HG02610 (cell line): ENCODE measurements around the gene FHIT.
A peak's percentile ranks its signal among the peaks of the same experiment; 100 is the strongest.

Source experiments
- ATAC-seq: cut with Tn5 transposase; IDR thresholded peaks from one replicate; pipeline ENCODE4 v1.9.1; 2021; ENCODE audit warnings: mild to moderate bottlenecking, moderate library complexity; ENCODE audit not compliant: unreplicated experiment

Gene FHIT

DNA sequence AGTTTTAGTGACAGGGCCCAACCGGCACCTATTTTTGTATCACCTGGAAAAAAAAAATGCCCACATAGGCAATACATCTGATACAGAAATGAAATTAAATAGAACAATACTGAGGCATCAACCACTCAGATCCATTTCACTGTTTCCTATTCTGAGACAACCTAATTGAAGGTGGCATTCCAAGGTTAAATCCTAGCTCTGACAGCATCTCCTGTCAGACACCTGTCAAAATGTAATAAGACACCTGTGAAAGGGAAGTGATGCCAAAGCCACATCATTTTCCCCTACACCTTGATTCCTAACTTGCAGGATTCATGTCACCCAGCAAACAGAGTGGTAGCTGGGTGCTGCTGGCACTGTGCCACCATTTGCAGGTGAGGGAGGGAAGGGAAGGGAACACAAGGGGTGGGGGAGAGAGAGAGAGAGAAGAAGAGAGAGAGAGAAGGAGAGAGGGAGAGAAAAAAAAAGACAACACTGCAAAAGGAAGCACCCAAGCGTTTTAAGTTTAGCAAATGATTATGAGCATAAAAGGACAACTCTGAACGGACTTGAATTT, 1156.8 kb downstream of the FHIT start:
- ATAC-seq = no peak

DNA sequence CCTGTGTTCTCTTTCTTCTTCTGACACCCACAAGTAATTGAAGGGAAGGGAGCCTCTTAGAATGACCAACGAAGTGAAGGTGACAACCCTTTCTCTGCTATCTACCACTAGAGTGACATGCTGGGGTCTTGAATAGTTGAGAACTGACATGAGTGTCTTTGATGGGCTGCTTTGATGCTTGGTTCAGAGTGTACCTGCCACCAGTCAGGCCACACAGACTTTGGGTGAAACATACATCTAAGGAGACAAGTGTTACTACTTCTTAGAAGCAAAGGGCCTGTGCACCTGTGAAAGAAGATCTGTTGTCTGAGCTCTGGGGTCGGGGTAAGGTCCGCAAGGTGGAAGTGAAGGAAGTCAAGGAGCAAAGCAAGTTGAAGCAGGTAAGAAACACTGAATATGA, 1160.7 kb downstream of the FHIT start:
- no peak for ATAC-seq

DNA sequence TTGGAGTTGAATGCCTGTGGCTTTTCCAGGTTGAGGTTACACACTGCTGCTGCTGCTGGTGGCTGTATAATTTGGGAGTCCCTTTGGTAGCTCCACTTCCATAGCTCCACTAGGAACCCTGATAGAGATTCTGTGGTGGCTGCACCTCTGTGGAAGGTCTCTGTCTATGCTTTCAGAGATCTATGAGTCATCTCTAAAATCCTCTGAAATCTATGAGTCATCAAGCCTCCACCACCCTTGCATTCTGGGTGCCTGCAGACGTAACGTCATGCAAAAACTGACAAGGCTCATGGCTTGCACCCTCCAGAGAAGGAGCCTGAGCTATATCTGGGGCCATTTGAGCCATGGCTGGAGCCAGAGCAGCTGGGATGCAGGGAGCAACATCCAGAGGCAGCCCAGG, 1164.4 kb downstream of the FHIT start:
- peak; percentile 80 for ATAC-seq

DNA sequence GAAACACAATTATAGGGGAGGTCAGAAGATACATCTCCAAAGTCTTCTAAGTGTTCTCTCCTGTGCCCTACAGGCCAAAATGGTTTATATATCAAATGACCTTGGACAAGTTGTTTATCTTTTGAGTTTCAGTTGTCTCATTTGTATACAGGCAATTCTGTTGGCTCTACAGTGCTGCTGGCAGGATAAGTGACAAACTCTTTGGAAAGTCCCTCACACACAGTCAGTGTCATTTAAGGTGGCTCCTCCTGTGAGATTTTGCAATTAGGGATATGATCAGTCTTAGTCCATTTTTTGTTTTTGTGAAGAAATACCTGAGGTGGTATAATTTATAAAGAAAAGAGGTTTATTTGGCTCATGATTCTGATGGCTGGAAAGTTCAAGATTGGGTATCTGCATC, 1165.6 kb downstream of the FHIT start:
- ATAC-seq = no peak

DNA sequence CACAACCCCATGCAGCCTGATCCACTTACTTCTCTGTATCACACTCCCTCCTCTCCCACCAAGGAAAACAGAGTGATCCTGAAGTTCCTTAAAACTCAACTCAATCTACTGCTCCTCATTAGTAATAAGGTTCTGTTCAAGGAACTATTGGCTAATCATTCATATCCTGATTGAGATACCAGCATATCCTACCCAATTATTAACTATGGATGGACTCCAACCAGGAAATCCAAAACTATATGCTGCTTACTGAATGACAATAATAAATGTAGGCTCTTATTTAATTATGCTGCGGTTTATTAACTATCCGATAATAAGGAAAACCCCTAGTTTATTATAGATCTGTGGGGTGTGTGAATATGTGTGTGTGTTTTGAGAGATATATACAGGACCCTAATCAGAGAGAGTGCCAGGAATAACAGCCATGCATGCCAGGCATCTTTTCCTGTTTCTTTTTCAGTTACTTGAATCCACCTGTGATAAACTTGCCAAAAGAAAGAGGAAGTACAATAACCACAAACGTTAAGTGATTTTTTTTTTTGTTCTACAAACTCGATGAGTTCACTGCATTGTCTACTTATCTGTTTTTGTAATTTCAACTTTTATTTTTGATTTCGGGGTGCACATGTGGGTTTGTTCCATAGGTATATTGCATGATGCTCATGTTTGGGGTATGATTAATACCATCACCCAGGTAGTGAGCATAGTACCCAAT, 1169.7 kb downstream of the FHIT start:
- ATAC-seq = no peak

DNA sequence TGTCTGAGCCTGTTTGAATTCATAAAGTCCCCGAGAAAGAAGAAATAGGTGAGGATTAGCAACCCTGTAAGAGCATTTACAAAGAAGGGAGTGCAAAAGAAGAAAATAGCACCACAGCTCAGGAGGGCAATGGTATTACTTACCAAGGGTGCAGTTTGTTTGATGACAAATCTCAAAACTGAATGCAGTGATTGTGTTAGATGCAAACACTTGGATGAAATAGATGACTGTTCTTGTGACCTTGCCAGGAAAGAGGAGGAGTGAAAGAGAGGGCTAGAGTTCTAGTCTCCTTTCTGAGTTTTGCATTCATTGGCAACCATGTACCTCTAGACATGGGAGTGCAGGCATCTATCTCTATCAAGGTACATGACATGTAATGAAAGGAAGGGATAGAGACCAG, 1170.6 kb downstream of the FHIT start:
- ATAC-seq = no peak

DNA sequence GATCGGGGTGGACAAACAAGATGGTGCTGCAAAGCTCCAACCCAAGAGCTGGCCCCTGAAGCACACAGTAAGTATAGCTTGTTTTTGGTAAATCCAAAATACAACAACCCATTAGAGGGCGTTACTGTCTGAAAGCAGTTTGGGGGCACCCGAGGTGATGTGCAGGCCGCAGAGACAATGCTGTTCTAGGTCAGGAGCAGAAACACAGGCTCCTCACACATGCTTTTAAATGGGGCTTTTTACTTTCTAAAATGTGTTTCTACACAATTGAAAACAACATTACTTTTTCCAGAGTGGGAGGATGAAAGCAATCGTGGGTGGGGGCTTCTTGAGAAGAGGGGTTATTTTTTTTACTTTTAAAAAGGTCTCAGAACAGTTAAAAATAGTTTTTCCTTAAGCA, 1172.2 kb downstream of the FHIT start:
- no peak for ATAC-seq

DNA sequence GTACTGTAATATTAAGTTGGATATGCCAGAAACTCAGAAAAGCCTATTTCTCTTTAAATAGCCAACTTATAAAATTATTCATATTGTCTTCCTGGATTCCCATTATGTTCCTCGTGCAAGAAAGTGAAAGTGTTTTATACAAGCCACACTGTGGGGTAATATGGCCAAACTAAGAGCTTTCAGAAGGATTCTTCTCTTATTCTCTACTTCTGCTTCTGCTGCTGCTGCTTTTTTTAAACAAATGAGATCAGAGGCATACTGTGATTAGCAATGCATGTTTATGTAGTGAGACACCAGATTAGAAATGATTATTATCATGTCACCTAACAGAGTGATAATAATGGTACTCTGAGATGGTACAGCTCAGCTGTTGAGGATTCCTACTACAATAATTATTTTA, 1174.9 kb downstream of the FHIT start:
- no peak for ATAC-seq

DNA sequence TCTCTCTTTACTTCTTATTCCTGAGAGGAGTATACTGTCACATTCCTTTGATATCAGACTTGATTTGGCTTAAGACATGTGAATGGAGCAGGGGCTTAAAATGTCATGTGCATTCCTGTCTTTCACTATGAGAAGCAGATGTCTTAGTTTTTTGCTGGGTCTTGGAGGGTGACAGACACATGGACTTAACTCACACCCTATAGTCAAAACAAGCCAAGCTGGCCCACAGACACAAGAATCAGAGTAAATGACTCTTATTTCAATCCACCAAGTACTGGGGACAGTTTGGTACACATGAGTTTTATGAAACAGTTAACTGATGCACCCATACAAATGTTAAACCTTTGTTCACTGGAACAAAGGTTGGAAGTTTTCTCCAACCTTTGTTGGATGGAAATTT, 1177.3 kb downstream of the FHIT start:
- ATAC-seq = no peak

DNA sequence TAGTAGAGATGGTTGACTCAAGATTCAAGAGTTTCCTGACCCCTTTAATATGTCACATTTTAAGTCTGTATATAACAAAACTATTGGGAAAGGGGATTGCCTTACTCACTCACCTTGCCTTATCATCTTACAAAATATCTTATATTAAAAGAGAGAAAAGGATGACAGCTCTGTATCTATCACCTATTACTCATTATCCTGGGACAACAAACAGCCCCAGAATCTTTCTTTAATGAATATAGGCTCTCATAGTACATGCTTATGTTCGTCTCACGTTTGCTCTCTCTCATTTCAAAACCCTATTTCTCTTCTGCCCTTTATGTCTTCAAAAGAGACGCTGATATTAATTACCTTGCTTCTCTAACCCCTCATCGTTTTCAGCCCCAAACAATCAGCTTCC, 1178.0 kb downstream of the FHIT start:
- ATAC-seq = no peak

DNA sequence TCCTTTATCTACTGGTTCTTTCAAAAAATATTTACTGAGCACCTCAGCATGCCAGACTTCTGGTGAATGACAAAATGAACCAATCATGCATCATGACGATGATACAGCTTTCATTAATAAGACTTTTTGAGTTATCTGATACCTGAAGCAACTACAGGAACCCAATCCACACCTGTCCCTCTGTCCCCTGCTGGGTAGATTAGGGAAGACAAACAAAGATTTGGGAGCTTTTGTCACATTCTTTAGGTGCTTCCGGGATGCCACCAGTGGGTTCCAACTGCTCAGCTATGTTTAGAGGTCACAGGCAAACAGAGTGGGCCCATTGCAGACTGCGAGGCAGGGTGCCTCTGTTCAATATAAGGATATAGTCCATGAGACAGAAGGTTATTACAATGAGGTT, 1180.9 kb downstream of the FHIT start:
- no peak for ATAC-seq

DNA sequence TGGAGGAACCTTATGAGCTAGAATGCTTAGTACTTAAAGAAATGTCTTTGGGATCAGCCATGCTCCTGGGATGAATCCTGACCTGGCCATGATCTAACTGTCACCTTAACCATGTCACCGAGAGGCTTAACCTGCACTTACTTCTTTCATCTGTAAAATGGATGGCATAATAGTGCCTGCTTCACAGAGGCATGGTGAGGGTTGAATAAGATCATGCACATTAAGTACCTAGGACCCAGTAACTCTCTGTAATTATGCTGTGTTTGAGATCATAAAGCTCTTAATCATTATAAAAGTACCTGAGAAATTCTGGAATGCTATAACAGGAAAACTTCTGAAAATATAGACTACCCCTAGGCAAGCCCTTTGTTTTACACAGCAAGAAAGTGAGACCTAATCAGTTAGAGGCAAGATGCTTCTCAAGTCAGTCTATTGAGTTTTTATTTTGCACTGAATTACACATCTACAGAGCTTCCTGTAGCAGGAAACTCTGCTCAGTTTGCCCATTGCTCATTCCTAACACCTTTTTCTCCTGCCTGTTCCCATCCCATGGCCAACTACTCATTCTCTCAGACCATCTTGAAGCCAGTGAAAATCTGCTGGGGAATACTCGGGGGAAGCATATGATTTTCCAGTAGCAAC, 1185.9 kb downstream of the FHIT start:
- no peak for ATAC-seq

DNA sequence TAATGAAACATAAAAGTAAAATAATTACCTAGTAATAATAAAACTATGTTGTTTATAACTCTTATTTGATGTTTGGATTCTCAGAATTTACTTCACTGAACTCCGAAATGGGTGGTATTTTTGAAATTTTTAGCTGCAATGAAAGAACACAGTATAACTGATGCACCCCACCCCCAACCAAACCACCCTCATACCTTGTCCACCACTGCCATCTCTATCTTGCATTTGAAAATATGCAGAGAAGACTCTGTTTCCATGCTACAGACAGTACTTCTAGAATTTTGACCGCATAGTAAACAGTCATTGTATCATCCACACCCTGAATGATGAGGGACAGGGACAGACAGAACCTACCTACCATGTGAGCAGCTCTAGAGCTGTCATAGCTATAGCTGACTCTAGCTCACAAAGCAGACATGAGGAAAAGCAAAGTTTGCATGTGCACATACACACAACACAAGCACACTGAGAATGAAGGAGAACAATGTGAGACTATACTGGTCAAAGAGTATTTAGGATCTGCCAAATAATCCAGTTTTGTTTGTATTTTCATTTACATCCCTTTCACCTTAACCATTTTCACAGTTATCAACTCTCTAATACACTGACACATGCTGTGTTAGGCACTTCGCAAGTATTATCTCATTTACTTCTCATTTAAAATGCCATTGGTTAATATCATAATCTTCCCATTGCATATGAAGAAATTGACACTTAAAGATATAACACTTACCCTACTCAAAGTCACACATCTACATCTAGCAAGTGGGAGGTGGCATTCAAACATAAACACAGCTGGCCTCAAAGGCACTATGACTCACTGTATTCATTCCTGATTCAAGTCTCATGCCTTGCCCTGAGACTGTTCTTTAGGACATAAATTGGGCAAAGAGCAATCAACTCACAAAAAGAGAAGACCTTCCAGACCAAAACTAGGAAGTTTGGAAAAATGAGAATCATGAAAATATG, 1186.8 kb downstream of the FHIT start:
- no peak for ATAC-seq

DNA sequence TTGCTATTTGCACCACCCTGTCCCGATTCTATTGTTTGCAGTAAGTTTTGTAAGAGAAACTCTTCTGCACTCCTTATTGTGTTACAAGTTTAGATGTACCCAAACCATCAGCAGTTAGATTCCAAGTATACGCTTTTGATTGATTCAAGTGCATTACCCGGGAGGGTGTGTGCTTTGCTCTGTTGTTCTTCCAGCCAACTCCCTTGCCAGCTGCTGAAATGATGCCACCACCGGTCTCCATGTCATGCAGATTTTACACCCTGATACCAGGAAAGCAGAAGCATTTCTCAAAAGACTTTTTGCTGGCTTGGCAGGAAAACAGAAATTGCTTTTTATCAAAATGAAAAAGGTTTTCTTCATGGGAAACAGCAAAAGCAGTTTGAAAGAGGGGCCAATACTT, 1194.8 kb downstream of the FHIT start:
- no peak for ATAC-seq

DNA sequence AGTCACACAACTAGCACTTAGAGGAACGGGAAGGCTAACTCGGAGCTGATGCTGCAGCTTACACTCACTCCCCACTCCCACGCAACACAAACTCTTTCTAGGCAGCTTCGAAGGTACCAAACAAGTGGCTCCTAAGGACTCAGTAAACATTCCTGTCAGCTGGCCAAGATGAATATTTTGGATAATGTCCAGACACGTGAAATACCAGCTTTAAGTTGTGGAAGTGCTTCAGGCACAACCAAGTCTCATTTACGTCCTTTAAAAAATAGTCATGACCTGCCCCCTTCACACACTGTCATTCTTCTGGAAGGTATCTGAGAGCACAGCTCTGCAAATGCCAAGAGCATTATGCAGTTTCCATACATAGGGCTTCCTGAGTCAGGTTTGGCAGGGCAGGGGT, 1195.5 kb downstream of the FHIT start:
- no peak for ATAC-seq

DNA sequence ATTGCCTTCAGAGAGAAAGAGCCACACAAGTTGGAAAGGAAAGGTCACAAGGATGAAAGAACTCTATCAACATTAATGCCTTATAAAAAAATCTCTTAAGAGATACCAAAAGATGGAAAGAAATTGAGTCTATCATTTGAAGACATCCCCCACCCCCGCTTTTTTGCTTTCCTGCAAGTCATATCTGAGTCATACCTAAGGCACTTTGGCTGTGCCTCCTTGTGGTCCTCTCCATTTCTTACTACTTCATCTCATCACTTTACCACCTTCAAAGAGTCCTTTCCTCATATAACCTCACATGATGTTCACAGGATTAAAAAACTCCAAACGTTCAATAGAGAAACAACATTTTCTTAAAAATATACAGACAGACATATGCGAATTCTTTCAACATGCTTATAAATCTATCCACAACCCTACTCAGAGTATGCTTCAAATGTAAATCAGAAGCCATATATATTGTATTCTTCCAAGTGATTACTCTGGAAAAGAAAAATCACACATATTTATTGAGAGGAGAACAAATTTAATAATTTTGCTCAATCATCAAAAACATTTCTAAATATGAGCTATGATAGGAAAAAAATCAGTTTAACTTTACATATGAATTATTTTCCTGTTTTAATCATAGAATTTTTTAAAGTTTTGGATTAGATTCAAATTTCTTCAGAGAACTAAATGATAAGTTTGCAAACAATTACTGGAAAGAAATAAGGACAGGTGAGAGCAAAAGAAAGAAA, 1197.6 kb downstream of the FHIT start:
- ATAC-seq = no peak

DNA sequence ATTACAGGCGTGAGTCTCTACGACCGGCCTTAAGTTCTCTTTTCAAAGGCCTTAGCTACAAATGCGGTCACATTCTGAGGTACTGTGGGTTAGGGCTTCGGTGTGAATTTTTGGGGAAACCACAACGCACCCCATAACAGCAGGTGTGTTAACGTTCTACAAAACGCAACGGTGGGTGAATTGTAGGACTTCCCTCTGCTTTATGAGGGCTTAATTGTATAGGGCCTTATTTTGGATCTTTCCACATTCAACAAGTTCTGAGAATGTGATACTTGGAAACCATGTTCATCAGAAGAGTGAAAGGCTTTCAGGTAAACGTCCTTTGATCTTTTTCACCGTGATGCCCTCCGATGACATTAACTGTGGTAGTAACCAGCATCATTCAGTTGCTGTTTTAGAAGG, 1202.8 kb downstream of the FHIT start:
- no peak for ATAC-seq

DNA sequence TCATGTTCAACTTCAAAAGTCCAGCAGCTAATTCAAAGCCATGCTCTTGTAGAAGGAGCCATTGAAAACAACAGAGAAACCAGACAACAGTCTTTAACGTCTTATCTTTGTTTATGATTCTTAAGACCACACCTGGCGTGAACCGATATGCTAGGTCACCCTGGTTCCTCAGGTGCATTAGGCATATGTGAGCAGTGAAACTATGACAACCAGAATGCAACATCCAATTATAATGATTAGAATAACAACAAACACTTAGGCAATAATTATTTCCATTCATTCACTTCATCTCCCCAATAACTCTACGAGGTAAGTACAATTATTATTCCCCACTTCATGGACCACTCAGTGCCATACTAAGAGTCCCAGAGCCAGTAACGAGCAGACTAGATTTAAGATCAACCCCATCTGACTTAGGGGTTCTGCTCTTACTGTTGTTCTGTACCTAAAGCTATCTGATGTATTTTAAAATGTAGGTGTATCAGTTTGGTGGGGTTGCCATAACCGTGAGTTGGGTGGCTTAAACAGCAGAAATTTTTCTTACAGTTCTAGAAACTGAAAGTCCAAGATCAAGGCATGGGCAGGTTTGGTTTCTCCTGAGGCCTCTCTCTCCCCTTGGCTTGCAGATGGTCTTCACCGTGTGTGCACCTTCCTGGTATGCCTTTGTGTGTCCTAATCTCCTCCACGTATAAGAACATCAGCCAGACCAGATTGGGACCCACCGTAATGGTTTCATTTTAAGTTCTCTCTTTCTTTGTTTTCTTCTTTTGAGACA, 1203.6 kb downstream of the FHIT start:
- ATAC-seq = no peak

DNA sequence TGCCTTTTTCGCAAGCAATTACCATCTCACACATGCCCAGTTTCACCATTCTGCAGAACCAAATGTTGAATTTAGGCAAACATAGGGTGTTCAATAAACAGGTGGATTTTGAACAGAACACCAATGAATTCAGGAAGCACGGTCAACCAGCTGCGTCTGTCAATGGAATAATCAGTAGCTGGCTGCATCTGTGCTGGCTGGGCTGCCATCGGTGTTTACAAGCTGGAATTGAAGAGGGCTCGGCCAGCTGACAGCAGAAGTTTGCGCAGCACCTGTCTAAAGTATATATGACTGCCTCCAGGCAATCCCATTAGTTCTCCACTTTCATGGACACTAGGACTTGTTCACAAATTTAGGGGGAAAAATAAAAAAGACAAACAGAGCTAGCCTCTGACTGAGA, 1205.0 kb downstream of the FHIT start:
- ATAC-seq = no peak

DNA sequence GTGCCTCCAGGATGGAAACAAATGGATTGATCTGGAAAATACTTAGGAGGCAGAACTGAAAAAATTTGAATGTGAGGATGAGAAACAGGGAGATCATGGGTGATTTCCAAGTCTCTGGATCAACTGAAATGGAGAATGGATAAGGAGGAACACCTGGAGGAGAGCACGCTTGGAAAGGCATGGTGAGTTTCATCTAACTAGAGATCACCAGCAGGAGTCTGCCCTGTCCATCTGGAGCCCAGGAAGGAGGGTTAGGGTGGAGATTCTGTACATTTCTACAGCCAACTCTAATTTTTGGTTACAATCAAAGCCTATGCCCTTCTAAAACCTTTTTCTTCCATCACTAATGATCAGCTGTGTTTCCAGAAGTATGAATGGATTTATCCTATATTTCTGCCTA, 1205.6 kb downstream of the FHIT start:
- no peak for ATAC-seq
